SU-DHL-6 (cell line): ENCODE measurements around the gene SCN2B.

Experiments used
- H2AFZ ChIP-seq: fragments of 200-600 bp; sonication (generic); 2 replicates; pipeline ENCODE4 v1.6.1; 2014; ENCODE audit warnings: low read depth, mild to moderate bottlenecking, moderate library complexity, mixed read lengths, antibody characterized with exemption, low read length; ENCODE audit not compliant: severe bottlenecking
- H3F3A ChIP-seq: fragments of 200-600 bp; shearing (Covaris generic); 2 replicates; pipeline ENCODE4 v1.6.0; 2016; ENCODE audit warnings: antibody characterized with exemption, mild to moderate bottlenecking; ENCODE audit not compliant: insufficient read depth
- H3K27ac ChIP-seq: fragments of 200-600 bp; sonication (generic); 2 replicates; pipeline ENCODE4 v1.5.1; 2016; ENCODE audit warnings: low read depth, mild to moderate bottlenecking, low read length, moderate library complexity, mixed read lengths
- H3K27me3 ChIP-seq: fragments of 200-600 bp; sonication (generic), shearing (Covaris generic); 2 replicates; pipeline ENCODE4 v1.6.0; 2014; ENCODE audit warnings: mild to moderate bottlenecking, low read length
- H3K36me3 ChIP-seq: fragments of 200-600 bp; sonication (generic); 2 replicates; pipeline ENCODE4 v1.6.1; 2014; ENCODE audit warnings: mild to moderate bottlenecking, low read length, mixed read lengths
- H3K4me2 ChIP-seq: fragments of 300-600, 200-600 bp; shearing (Covaris generic), sonication (generic); 2 replicates; pipeline ENCODE4 v1.6.0; 2014; ENCODE audit warnings: low read length, low read depth, mild to moderate bottlenecking; ENCODE audit not compliant: poor library complexity, severe bottlenecking
- H3K4me3 ChIP-seq: fragments of 200-600 bp; sonication (generic); 2 replicates; pipeline ENCODE4 v1.5.1; 2014; ENCODE audit warnings: antibody characterized with exemption, low read length, mild to moderate bottlenecking, mixed read lengths; ENCODE audit not compliant: insufficient read depth, poor library complexity, severe bottlenecking
- H3K79me2 ChIP-seq: fragments of 200-600 bp; sonication (generic); 2 replicates; pipeline ENCODE4 v1.6.1; 2014; ENCODE audit warnings: mild to moderate bottlenecking, low read length, moderate library complexity; ENCODE audit not compliant: insufficient read depth
- H3K9ac ChIP-seq: fragments of 200-600 bp; sonication (generic); 2 replicates; pipeline ENCODE4 v1.7.0; 2014; ENCODE audit warnings: mild to moderate bottlenecking, low read length
- H3K9me2 ChIP-seq: fragments of 200-600 bp; sonication (generic); replicated peaks from 2 replicates; pipeline ENCODE4 v1.6.1; 2014; ENCODE audit warnings: low read length; ENCODE audit not compliant: insufficient read depth
- H3K9me3 ChIP-seq: fragments of 200-600 bp; sonication (generic); 2 replicates; pipeline ENCODE4 v1.6.1; 2014; ENCODE audit warnings: low read length, mixed read lengths; ENCODE audit not compliant: insufficient read depth
- H4K20me1 ChIP-seq: fragments of 200-600 bp; sonication (generic); 2 replicates; pipeline ENCODE4 v1.6.1; 2014; ENCODE audit warnings: low read depth, mild to moderate bottlenecking, antibody characterized with exemption, low read length, moderate library complexity, mixed read lengths
- CTCF ChIP-seq: fragments of 200-600 bp; sonication (generic); IDR thresholded peaks from one replicate; pipeline ENCODE4 v1.5.1; 2017; ENCODE audit warnings: antibody characterized with exemption, mild to moderate bottlenecking, low read length, moderate library complexity; ENCODE audit not compliant: insufficient read depth, poor library complexity, severe bottlenecking
- EZH2phosphoT487 ChIP-seq: fragments of 200-600 bp; sonication (generic), shearing (Covaris generic); conservative IDR thresholded peaks from 2 replicates; pipeline ENCODE4 v1.6.1; 2018; ENCODE audit warnings: mild to moderate bottlenecking, antibody characterized with exemption, low read length, moderate library complexity, mixed read lengths

SCN2B gene

GRCh38 chr11:118167253-118167652, 9.2 kb downstream of the SCN2B start:
- no peak overlapping the region for H3K4me3 ChIP-seq
- H3K36me3 ChIP-seq = no peaks in the 10 kb centered on the region
- H3K9me3 ChIP-seq = no peaks in the 10 kb centered on the region
- H3K27ac ChIP-seq = no peak overlapping the region
- H3K9ac ChIP-seq = no peak overlapping the region
- no peak for TF ChIP-seq EZH2phosphoT487
- TF ChIP-seq CTCF = no peak
- no peaks in the 10 kb centered on the region for H3K79me2 ChIP-seq
- no peak overlapping the region for H3K4me2 ChIP-seq
- H4K20me1 ChIP-seq = no peaks in the 10 kb centered on the region
- H3K9me2 ChIP-seq = no peaks in the 10 kb centered on the region
- H3F3A ChIP-seq = no peaks in the 10 kb centered on the region
- H2AFZ ChIP-seq = no peak overlapping the region
- no peaks in the 10 kb centered on the region for H3K27me3 ChIP-seq

GRCh38 chr11:118166641-118167040, 9.8 kb downstream of the SCN2B start:
- no peaks in the 10 kb centered on the region for H3K9me3 ChIP-seq
- H4K20me1 ChIP-seq = no peaks in the 10 kb centered on the region
- no peak overlapping the region for H3K27ac ChIP-seq
- no peaks in the 10 kb centered on the region for H3K9me2 ChIP-seq
- H3K27me3 ChIP-seq = no peaks in the 10 kb centered on the region
- no peaks in the 10 kb centered on the region for H3K36me3 ChIP-seq
- H3F3A ChIP-seq = no peaks in the 10 kb centered on the region
- H3K4me2 ChIP-seq = no peak overlapping the region
- no peak overlapping the region for H2AFZ ChIP-seq
- no peak overlapping the region for H3K9ac ChIP-seq
- no peak for TF ChIP-seq CTCF
- no peak for TF ChIP-seq EZH2phosphoT487
- no peak overlapping the region for H3K4me3 ChIP-seq
- no peaks in the 10 kb centered on the region for H3K79me2 ChIP-seq

GRCh38 chr11:118164885-118165284, 11.6 kb downstream of the SCN2B start:
- Histone ChIP-seq H3K4me2 (no peak overlapping the region), H3K4me3 (no peak overlapping the region), H4K20me1 (no peaks in the 10 kb centered on the region), H3K9ac (no peak overlapping the region), H3K9me3 (no peaks in the 10 kb centered on the region), H3K27me3 (no peaks in the 10 kb centered on the region), H3F3A (no peaks in the 10 kb centered on the region), H3K9me2 (no peaks in the 10 kb centered on the region), H3K27ac (no peak overlapping the region), H3K79me2 (no peaks in the 10 kb centered on the region), H2AFZ (no peak overlapping the region), H3K36me3 (no peaks in the 10 kb centered on the region)
- TF ChIP-seq EZH2phosphoT487 = no peak
- TF ChIP-seq CTCF = no peak

GRCh38 chr11:118163494-118163893, 12.9 kb downstream of the SCN2B start:
- Histone ChIP-seq H3K79me2 (no peaks in the 10 kb centered on the region), H3K4me2 (no peak overlapping the region), H3K9ac (no peak overlapping the region), H2AFZ (no peak overlapping the region), H3K36me3 (no peaks in the 10 kb centered on the region), H4K20me1 (no peaks in the 10 kb centered on the region), H3F3A (no peaks in the 10 kb centered on the region), H3K9me3 (no peaks in the 10 kb centered on the region), H3K27me3 (no peaks in the 10 kb centered on the region), H3K9me2 (no peaks in the 10 kb centered on the region), H3K4me3 (no peak overlapping the region), H3K27ac (no peak overlapping the region)
- TF ChIP-seq EZH2phosphoT487 (no peak), CTCF (no peak)
